Trophoblast cell (in vitro differentiated cells and primary cell): Measurements from ENCODE around the gene MBP.

Experiments
- DNase-seq, 2 donors: peaks; one replicate each; pipeline ENCODE4 v3.0.0-alpha.2; 2016
- H2AFZ ChIP-seq: 2 replicates; pipeline ENCODE4 v1.6.1; 2013; ENCODE audit warnings: low read length, moderate library complexity, mild to moderate bottlenecking; ENCODE audit not compliant: insufficient read depth, poor library complexity
- H2AK5ac ChIP-seq: 2 replicates; pipeline ENCODE4 v1.6.1; 2013; ENCODE audit warnings: mild to moderate bottlenecking, low read length
- H2BK120ac ChIP-seq: 2 replicates; pipeline ENCODE4 v1.6.1; 2013; ENCODE audit warnings: low read length, mild to moderate bottlenecking, moderate library complexity; ENCODE audit not compliant: insufficient read depth, poor library complexity
- H2BK12ac ChIP-seq: 2 replicates; pipeline ENCODE4 v1.6.1; 2013; ENCODE audit warnings: mild to moderate bottlenecking, low read length, moderate library complexity
- H2BK5ac ChIP-seq: 2 replicates; pipeline ENCODE4 v1.6.1; 2013; ENCODE audit warnings: low read length, low read depth, moderate library complexity, mild to moderate bottlenecking; ENCODE audit not compliant: poor library complexity
- H3K14ac ChIP-seq: 2 replicates; pipeline ENCODE4 v1.6.1; 2013; ENCODE audit warnings: mild to moderate bottlenecking, low read length
- H3K18ac ChIP-seq: 2 replicates; pipeline ENCODE4 v1.6.1; 2013; ENCODE audit warnings: mild to moderate bottlenecking, low read length
- H3K23ac ChIP-seq: 2 replicates; pipeline ENCODE4 v1.6.1; 2013; ENCODE audit warnings: low read length
- H3K27ac ChIP-seq: 2 replicates; pipeline ENCODE4 v1.5.1; 2013; ENCODE audit warnings: low read depth, mild to moderate bottlenecking, inconsistent platforms, low read length, moderate library complexity
- H3K27me3 ChIP-seq: 2 replicates; pipeline ENCODE4 v1.6.1; 2013; ENCODE audit warnings: inconsistent platforms, mild to moderate bottlenecking, low read length, moderate library complexity; ENCODE audit not compliant: insufficient read depth
- H3K36me3 ChIP-seq, 2 experiments: 1 replicate in 1 of 2; 2 replicates in 1 of 2; pipeline ENCODE4 v1.6.1; 2013; ENCODE audit warnings: low read length in 2 of 2, mild to moderate bottlenecking in 2 of 2, moderate library complexity in 1 of 2; ENCODE audit not compliant: insufficient read depth in 2 of 2, control insufficient read depth in 1 of 2
- H3K4ac ChIP-seq: 2 replicates; pipeline ENCODE4 v1.6.1; 2013; ENCODE audit warnings: low read depth, mild to moderate bottlenecking, low read length, moderate library complexity
- H3K4me1 ChIP-seq, 2 experiments: 1 replicate in 1 of 2; 2 replicates in 1 of 2; pipeline ENCODE4 v1.6.1; 2013; ENCODE audit warnings: low read length in 2 of 2, mild to moderate bottlenecking in 2 of 2, moderate library complexity in 1 of 2; ENCODE audit not compliant: insufficient read depth in 2 of 2, control insufficient read depth in 1 of 2
- H3K4me2 ChIP-seq: 2 replicates; pipeline ENCODE4 v1.6.1; 2013; ENCODE audit warnings: inconsistent platforms, mild to moderate bottlenecking, low read length, moderate library complexity
- H3K4me3 ChIP-seq: 2 replicates; pipeline ENCODE4 v1.5.1; 2013; ENCODE audit warnings: mild to moderate bottlenecking, low read depth, low read length, inconsistent platforms
- H3K79me1 ChIP-seq: one replicate; pipeline ENCODE4 v1.6.1; 2013; ENCODE audit warnings: low read length
- H3K79me2 ChIP-seq: 2 replicates; pipeline ENCODE4 v1.6.1; 2013; ENCODE audit warnings: low read length, mild to moderate bottlenecking; ENCODE audit not compliant: control insufficient read depth, insufficient read depth, poor library complexity
- H3K9ac ChIP-seq: 2 replicates; pipeline ENCODE4 v1.6.1; 2013; ENCODE audit warnings: mild to moderate bottlenecking, low read length
- H3K9me3 ChIP-seq: 2 replicates; pipeline ENCODE4 v1.6.1; 2013; ENCODE audit warnings: low read depth, mild to moderate bottlenecking, control low read depth, inconsistent platforms, low read length; ENCODE audit not compliant: insufficient read depth
- H4K12ac ChIP-seq: 2 replicates; pipeline ENCODE4 v1.6.1; 2013; ENCODE audit warnings: low read depth, mild to moderate bottlenecking, low read length, moderate library complexity
- H4K8ac ChIP-seq: 2 replicates; pipeline ENCODE4 v1.6.1; 2013; ENCODE audit warnings: low read depth, mild to moderate bottlenecking, low read length, moderate library complexity
- H4K91ac ChIP-seq: one replicate; pipeline ENCODE4 v1.6.1; 2013; ENCODE audit warnings: low read depth, mild to moderate bottlenecking, low read length, moderate library complexity
- WGBS: extraction: QIAGEN DNeasy Blood & Tissue Kit; methylation state at CpG from one replicate; pipeline ENCODE4 v1.1.7; 2013; ENCODE audit warnings: missing lambda C conversion rate; ENCODE audit not compliant: insufficient read length, insufficient coverage; ENCODE audit errors: extremely low coverage; 5-methylcytosine and 5-hydroxymethylcytosine counted together

Gene MBP

DNA sequence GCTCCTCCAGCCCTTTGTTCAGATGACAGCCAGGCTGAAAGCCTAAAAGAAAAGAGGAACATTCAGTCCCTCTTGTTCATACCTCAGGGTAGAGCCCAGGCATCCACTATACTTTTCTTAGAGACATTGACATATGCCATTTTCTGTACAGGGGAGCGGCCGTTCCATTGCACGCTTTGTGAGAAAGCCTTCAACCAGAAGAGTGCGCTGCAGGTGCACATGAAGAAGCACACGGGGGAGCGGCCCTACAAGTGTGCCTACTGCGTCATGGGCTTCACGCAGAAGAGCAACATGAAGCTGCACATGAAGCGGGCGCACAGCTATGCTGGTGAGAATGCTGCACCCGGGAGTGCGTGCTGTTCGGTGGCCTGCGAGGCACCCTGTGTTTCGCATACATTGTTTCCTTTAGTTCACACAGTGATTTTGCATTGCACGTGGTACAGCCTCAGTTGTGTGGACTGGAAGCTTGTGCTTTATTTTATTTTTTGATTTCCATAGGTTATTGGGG lies 172.0 kb downstream of the MBP start:
- H3K14ac ChIP-seq = no peak overlapping the region
- no peak overlapping the region for H3K4me2 ChIP-seq
- H3K4ac ChIP-seq = no peak overlapping the region
- H2BK12ac ChIP-seq = no peak overlapping the region
- no peak overlapping the region for H4K91ac ChIP-seq
- H3K27ac ChIP-seq = no peak overlapping the region
- no peaks in the 10 kb centered on the region for H3K79me2 ChIP-seq
- DNase-seq = no peak
- no peak overlapping the region for H4K8ac ChIP-seq
- no peak overlapping the region for H4K12ac ChIP-seq
- WGBS = no CpG with 5 or more reads among the region's 16 CpGs
- no peak overlapping the region for H2AFZ ChIP-seq
- H2AK5ac ChIP-seq = no peak overlapping the region
- no peak overlapping the region for H3K4me3 ChIP-seq
- no peaks in the 10 kb centered on the region for H3K79me1 ChIP-seq
- no peak overlapping the region for H3K9ac ChIP-seq
- H3K36me3 ChIP-seq = peaks cover 25 to 33% of the 10 kb centered on the region in 2 experiments
- no peak overlapping the region for H2BK120ac ChIP-seq
- H3K27me3 ChIP-seq = no peaks in the 10 kb centered on the region
- H3K23ac ChIP-seq = no peak overlapping the region
- H2BK5ac ChIP-seq = no peak overlapping the region
- no peak overlapping the region for H3K18ac ChIP-seq
- no peaks in the 10 kb centered on the region for H3K4me1 ChIP-seq
- no peaks in the 10 kb centered on the region for H3K9me3 ChIP-seq

DNA sequence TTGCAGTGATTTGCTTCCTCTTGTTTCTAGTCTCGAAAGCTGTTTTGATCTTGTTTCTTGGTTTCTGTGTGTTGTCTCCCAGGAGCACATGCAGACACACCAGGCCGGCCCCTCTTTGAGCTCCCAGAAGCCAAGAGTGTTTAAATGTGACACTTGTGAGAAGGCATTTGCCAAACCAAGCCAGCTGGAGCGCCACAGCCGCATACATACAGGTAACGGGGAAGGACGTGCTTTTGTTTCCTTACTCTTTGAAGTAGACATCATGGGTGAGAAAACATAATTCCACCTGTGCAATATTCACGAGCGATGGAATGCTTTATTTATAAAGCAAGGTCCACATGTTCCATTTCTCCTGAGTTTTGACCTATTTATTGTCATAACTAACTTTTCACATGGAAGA lies 173.0 kb downstream of the MBP start:
- no peak overlapping the region for H3K18ac ChIP-seq
- no peak overlapping the region for H3K9ac ChIP-seq
- WGBS = no CpG with 5 or more reads among the region's 8 CpGs
- H2BK12ac ChIP-seq = no peak overlapping the region
- no peak overlapping the region for H2BK120ac ChIP-seq
- no peak overlapping the region for H3K27ac ChIP-seq
- no peak overlapping the region for H4K12ac ChIP-seq
- no peaks in the 10 kb centered on the region for H3K9me3 ChIP-seq
- H3K36me3 ChIP-seq = peaks cover 23 to 32% of the 10 kb centered on the region in 2 experiments
- no peak overlapping the region for H3K23ac ChIP-seq
- H2AK5ac ChIP-seq = no peak overlapping the region
- no peaks in the 10 kb centered on the region for H3K79me1 ChIP-seq
- no peaks in the 10 kb centered on the region for H3K27me3 ChIP-seq
- no peak overlapping the region for H3K4me2 ChIP-seq
- H2AFZ ChIP-seq = no peak overlapping the region
- no peak overlapping the region for H3K4me3 ChIP-seq
- no peaks in the 10 kb centered on the region for H3K4me1 ChIP-seq
- no peak overlapping the region for H2BK5ac ChIP-seq
- no peak overlapping the region for H3K4ac ChIP-seq
- H4K8ac ChIP-seq = no peak overlapping the region
- H3K79me2 ChIP-seq = no peaks in the 10 kb centered on the region
- peak in 1 of 2 donors; percentile 41 for DNase-seq
- H4K91ac ChIP-seq = no peak overlapping the region
- H3K14ac ChIP-seq = no peak overlapping the region

DNA sequence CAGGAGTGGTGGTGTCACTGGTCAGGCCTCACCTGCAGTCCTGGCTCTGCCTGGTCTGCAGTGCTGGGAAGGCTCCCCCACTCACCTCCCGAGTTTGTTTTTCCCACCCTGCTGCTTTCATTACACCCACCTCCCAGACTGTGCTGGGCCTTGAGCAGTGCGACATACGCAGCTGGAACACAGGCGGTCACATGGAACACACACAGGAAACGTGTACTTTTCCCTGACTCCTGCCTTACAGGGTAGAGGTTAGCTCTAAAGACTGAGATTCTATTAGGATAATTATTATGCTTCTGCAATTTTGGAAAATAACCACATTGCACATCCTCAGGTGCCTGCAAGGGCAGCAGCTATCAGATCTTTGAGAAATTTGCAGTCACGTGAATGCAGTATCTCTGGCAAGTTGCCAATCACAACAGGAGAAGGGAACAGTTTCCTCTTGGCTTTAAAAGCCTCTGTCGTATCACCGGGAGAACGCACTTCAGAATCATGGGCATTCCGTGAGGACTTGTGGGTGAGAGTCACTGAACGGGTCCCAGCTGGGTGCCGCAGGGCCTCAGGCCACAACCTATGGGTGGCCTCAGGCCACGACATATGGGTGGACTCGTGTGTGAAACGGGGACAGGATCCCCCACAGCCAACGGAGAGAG lies 173.8 kb downstream of the MBP start:
- H2BK120ac ChIP-seq = no peak overlapping the region
- peak; percentile 19 to 91 for DNase-seq

GRCh38 chr18:76957384-76958355 lies 174.9 kb downstream of the MBP start:
- DNase-seq = no peak
- no CpG with 5 or more reads among the region's 18 CpGs for WGBS
- Histone ChIP-seq H3K23ac (no peak overlapping the region), H2AK5ac (no peak overlapping the region), H3K18ac (no peak overlapping the region), H4K91ac (no peak overlapping the region), H3K27ac (no peak overlapping the region), H3K9me3 (no peaks in the 10 kb centered on the region), H3K27me3 (no peaks in the 10 kb centered on the region), H4K8ac (no peak overlapping the region), H2BK5ac (no peak overlapping the region), H3K4me3 (no peak overlapping the region), H3K79me1 (no peaks in the 10 kb centered on the region), H2BK120ac (no peak overlapping the region), H3K36me3 (peaks cover 25 to 36% of the 10 kb centered on the region in 2 experiments), H3K4me1 (peaks cover 1 to 2% of the 10 kb centered on the region in 2 experiments), H4K12ac (no peak overlapping the region), H3K4ac (no peak overlapping the region), H2AFZ (no peak overlapping the region), H2BK12ac (no peak overlapping the region), H3K79me2 (no peaks in the 10 kb centered on the region), H3K9ac (no peak overlapping the region), H3K14ac (no peak overlapping the region), H3K4me2 (no peak overlapping the region)

More for the DNA sequence above, 173.8 kb downstream of the MBP start:
- H3K9ac ChIP-seq = no peak overlapping the region
- H2AK5ac ChIP-seq = no peak overlapping the region
- H3K23ac ChIP-seq = no peak overlapping the region
- no peak overlapping the region for H3K27ac ChIP-seq
- no peak overlapping the region for H3K4ac ChIP-seq
- H2BK5ac ChIP-seq = no peak overlapping the region
- peaks cover 23 to 32% of the 10 kb centered on the region in 2 experiments for H3K36me3 ChIP-seq
- no peak overlapping the region for H2BK12ac ChIP-seq
- no peaks in the 10 kb centered on the region for H3K4me1 ChIP-seq
- WGBS = no CpG with 5 or more reads among the region's 16 CpGs
- no peak overlapping the region for H2AFZ ChIP-seq
- no peaks in the 10 kb centered on the region for H3K79me2 ChIP-seq
- H4K91ac ChIP-seq = no peak overlapping the region
- no peak overlapping the region for H3K4me3 ChIP-seq
- no peak overlapping the region for H4K12ac ChIP-seq
- H3K14ac ChIP-seq = no peak overlapping the region
- no peak overlapping the region for H3K4me2 ChIP-seq
- H3K18ac ChIP-seq = no peak overlapping the region
- H3K79me1 ChIP-seq = no peaks in the 10 kb centered on the region
- H3K27me3 ChIP-seq = no peaks in the 10 kb centered on the region
- no peaks in the 10 kb centered on the region for H3K9me3 ChIP-seq
- H4K8ac ChIP-seq = no peak overlapping the region
